ENCODE data around the gene KRT7. TPM values are rescaled to one million over a fixed set of nuclear protein-coding genes. Genes with fewer than 3 reads are reported as not detected.
A peak's percentile ranks its signal among the peaks of the same experiment; 100 is the strongest.

Gene KRT7
- total RNA-seq, 3 donors from 2014 or later = 1.0 to 6.4 (median 1.7) TPM

- TF ChIP-seq, protein P1, sequence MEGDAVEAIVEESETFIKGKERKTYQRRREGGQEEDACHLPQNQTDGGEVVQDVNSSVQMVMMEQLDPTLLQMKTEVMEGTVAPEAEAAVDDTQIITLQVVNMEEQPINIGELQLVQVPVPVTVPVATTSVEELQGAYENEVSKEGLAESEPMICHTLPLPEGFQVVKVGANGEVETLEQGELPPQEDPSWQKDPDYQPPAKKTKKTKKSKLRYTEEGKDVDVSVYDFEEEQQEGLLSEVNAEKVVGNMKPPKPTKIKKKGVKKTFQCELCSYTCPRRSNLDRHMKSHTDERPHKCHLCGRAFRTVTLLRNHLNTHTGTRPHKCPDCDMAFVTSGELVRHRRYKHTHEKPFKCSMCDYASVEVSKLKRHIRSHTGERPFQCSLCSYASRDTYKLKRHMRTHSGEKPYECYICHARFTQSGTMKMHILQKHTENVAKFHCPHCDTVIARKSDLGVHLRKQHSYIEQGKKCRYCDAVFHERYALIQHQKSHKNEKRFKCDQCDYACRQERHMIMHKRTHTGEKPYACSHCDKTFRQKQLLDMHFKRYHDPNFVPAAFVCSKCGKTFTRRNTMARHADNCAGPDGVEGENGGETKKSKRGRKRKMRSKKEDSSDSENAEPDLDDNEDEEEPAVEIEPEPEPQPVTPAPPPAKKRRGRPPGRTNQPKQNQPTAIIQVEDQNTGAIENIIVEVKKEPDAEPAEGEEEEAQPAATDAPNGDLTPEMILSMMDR (IDR thresholded peaks at IDR 0.05) = no peak
- peak in 2 of 3 donors; percentile 77 to 78 for DNase-seq
- intact Hi-C loops (cut with DNase I, micrococcal nuclease) = no loop called here
- ATAC-seq = peak; percentile 79
- no peak overlapping the region for H3K4me3 ChIP-seq
- no peaks in the 10 kb centered on the region for H3K9me3 ChIP-seq
- H3K36me3 ChIP-seq (ENCODE audit: low read depth) = no peaks in the 10 kb centered on the region
- H3K4me1 ChIP-seq (ENCODE audit: low read depth) = peaks cover 9% of the 10 kb centered on the region
Observed at GRCh38 chr12:52221912-52222457, 11.1 kb upstream of the KRT7 start.

- DNase-seq (no peak), ATAC-seq (peak; percentile 13)
- peaks cover 3% of the 10 kb centered on the region for H3K4me1 ChIP-seq (ENCODE audit: low read depth)
- H3K9me3 ChIP-seq = no peaks in the 10 kb centered on the region
- TF ChIP-seq, protein P1 (IDR thresholded peaks at IDR 0.05) = no peak
- intact Hi-C loops (cut with DNase I, micrococcal nuclease) = no loop called here
- no peaks in the 10 kb centered on the region for H3K36me3 ChIP-seq (ENCODE audit: low read depth)
- no peak overlapping the region for H3K4me3 ChIP-seq
Observed at GRCh38 chr12:52222692-52223091, 10.4 kb upstream of the KRT7 start.

DNA sequence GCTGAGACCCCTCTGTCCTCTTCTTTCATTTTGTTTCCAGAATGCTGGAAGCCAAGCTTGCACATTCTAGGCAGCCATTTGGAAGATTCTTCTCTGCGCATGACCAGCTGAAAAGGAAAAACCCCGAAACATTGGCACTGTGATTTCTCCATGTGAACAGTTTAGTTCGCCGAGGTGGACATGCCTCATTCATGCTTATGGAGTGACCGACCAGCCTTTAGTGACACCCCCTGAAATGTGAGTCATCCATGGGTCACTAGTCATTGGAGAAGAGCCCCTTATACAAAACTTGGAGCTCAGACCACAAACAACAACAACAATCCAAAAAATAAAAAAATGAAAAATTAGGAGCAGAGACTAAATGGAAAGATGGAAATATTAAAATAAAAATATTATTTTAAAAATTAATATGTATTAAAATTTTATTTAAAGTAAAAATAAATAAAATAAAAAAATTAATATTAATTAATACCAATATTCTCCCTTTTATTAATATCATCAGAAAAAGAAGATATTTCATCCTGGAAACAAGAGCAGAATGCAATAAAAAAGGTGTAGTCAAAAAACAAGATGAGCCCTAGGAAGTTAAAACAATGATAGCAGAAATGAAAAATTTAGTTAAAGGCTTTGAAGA lies 9.5 kb upstream of the KRT7 start:
- ATAC-seq = no peak
- Histone ChIP-seq H3K9me3 (no peaks in the 10 kb centered on the region), H3K4me1 (ENCODE audit: low read depth) (no peaks in the 10 kb centered on the region), H3K4me3 (no peak overlapping the region), H3K36me3 (ENCODE audit: low read depth) (no peaks in the 10 kb centered on the region)
- DNase-seq = no peak
- TF ChIP-seq, protein P1 (IDR thresholded peaks at IDR 0.05) = no peak
- intact Hi-C loops (cut with DNase I, micrococcal nuclease) = no loop called here

GRCh38 chr12:52224151-52224550 lies 8.9 kb upstream of the KRT7 start:
- DNase-seq (no peak), ATAC-seq (no peak)
- no peaks in the 10 kb centered on the region for H3K9me3 ChIP-seq
- H3K36me3 ChIP-seq (ENCODE audit: low read depth) = no peaks in the 10 kb centered on the region
- no peak overlapping the region for H3K4me3 ChIP-seq
- no peaks in the 10 kb centered on the region for H3K4me1 ChIP-seq (ENCODE audit: low read depth)
- intact Hi-C loops (cut with DNase I, micrococcal nuclease) = no loop called here
- TF ChIP-seq, protein P1 (IDR thresholded peaks at IDR 0.05) = no peak

DNA sequence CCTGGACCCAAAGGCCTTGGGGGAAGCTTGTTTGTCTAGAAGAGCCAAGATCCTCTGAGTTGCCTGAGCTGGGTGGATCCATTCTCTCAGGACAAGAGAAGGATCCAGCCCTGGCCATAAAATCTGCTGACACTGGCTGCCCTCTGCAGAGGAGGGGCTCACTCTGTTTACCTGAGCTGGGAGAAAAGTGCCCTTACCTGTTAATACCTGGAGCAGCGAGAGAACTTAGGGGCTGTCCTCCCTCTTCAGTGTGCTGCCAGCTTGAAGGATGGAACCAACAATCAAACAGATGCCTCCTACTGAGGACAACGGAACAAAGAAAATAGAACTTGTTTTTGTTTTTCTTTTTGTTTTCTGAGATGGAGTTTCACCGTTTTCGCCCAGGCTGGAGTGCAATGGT lies 7.3 kb upstream of the KRT7 start:
- no peaks in the 10 kb centered on the region for H3K36me3 ChIP-seq (ENCODE audit: low read depth)
- TF ChIP-seq, protein P1 (IDR thresholded peaks at IDR 0.05) = no peak
- H3K4me3 ChIP-seq = no peak overlapping the region
- no peaks in the 10 kb centered on the region for H3K9me3 ChIP-seq
- DNase-seq (no peak), ATAC-seq (no peak)
- H3K4me1 ChIP-seq (ENCODE audit: low read depth) = no peaks in the 10 kb centered on the region
- intact Hi-C loops (cut with DNase I, micrococcal nuclease) = no loop called here
